Activated CD4-positive, alpha-beta T cell treated with anti-CD3 and anti-CD28 coated beads, Interleukin-2, amount 10 ng/mL, durations not matched to agents 24 days and 14 days (primary cell): ENCODE results near the gene CORO1C. TPM values are rescaled to one million over a fixed set of nuclear protein-coding genes. Genes with fewer than 3 reads are reported as not detected.
A peak's percentile ranks its signal among the peaks of the same experiment; 100 is the strongest.
"Not testable (repeated sequence)": the region's sequence is repeated elsewhere in the genome, so short reads cannot be mapped to it uniquely, and the experiment has no call there.

Experiments
- DNase-seq: peaks from one replicate; pipeline ENCODE4 v3.0.0; 2022
- H3K27ac Mint-ChIP-seq: one replicate; pipeline ENCODE4 v1.8.0; 2022; ENCODE audit warnings: mild to moderate bottlenecking, mixed read lengths
- H3K27me3 Mint-ChIP-seq: one replicate; pipeline ENCODE4 v1.8.0; 2022; ENCODE audit warnings: mixed read lengths
- H3K36me3 Mint-ChIP-seq: one replicate; pipeline ENCODE4 v1.8.0; 2022; ENCODE audit warnings: low read depth, mild to moderate bottlenecking, mixed read lengths
- H3K4me1 Mint-ChIP-seq: one replicate; pipeline ENCODE4 v1.8.0; 2021; ENCODE audit warnings: mixed read lengths
- H3K4me3 Mint-ChIP-seq: one replicate; pipeline ENCODE4 v1.8.0; 2022; ENCODE audit warnings: mild to moderate bottlenecking, moderate library complexity, mixed read lengths
- H3K9me3 Mint-ChIP-seq: one replicate; pipeline ENCODE4 v1.8.0; 2021; ENCODE audit warnings: mixed read lengths
- intact Hi-C: fragments of 100-400 bp; cut with micrococcal nuclease; formaldehyde crosslinking; loops from one replicate; pipeline ENCODE4 v1.15.1; 2023
- total RNA-seq: library from RNA; stranded (reverse); gene quantifications from 2 replicates; pipeline ENCODE4 v1.2.3, GENCODE V29; 2022

The CORO1C gene
- total RNA-seq, 1 donor from 2014 or later: 70.1 TPM

DNA sequence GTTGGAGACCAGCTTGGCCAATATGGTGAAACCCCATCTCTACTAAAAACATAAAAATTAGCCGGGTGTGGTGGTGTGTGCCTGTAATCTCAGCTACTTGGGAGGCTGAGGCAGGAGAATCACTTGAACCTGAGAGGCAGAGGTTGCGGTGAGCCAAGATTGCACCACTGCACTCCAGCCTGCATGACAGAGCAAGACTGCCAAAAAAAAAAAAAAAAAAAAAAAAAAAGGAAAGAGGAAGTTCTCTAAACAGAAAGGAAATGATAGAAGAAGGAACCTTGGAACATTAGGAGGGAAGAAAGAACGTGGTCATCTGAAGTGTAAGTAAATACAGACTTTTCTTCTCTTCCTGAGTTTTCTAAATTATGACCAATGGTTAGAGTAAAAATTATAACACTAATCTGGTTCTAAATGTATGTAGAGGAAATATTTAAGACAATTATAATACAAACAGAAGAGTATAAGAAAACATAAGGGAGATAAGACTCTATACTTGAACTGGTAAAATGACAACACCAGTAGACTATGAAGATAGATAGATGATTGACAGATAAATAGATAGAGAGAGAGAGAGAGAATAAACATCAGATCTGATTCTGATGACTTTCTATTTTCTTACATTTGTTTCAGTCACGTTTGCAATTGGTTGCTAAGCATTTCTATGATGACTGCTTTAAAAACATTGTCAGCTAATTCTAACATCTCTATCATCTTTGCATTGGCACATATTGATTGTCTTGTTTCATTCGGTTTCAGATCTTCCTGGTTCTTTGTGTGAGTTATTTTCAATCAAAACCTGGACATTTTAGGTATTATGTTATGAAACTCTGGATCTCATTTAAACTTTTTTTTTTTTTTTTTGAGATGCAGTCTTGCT lies 12.9 kb upstream of the CORO1C start:
- DNase-seq: no peak
- no peaks in the 10 kb centered on the region for H3K36me3 Mint-ChIP-seq
- intact Hi-C loops: no loop called here
- no peak overlapping the region for H3K4me3 Mint-ChIP-seq
- no peak overlapping the region for H3K27ac Mint-ChIP-seq
- H3K4me1 Mint-ChIP-seq: no peaks in the 10 kb centered on the region
- H3K9me3 Mint-ChIP-seq: peaks cover 3% of the 10 kb centered on the region
- peaks cover 16% of the 10 kb centered on the region for H3K27me3 Mint-ChIP-seq

DNA sequence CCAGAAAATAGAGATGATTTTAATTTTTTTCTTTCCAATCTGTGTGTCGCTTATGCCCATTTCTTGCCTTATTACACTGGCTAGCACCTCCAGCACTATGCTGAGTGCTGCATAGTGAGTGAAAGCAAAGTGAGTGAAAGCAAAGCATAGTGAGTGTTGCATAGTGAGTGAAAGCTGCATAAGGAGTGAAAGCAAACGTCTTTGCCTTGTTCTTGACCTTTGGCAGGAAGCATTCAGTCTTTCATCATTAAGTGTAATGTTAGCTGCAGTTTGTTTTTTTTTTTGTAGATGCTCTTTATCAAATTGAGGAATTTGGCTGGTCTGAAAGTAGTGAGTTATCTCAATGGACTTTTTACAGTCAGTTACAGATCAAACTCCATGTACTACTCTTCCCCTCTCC lies 6.9 kb upstream of the CORO1C start:
- peaks cover 5% of the 10 kb centered on the region for H3K4me1 Mint-ChIP-seq
- DNase-seq: no peak
- no peak overlapping the region for H3K4me3 Mint-ChIP-seq
- no peaks in the 10 kb centered on the region for H3K9me3 Mint-ChIP-seq
- no peak overlapping the region for H3K27ac Mint-ChIP-seq
- intact Hi-C loops: no loop called here
- H3K27me3 Mint-ChIP-seq: peaks cover 16% of the 10 kb centered on the region
- H3K36me3 Mint-ChIP-seq: no peaks in the 10 kb centered on the region

DNA sequence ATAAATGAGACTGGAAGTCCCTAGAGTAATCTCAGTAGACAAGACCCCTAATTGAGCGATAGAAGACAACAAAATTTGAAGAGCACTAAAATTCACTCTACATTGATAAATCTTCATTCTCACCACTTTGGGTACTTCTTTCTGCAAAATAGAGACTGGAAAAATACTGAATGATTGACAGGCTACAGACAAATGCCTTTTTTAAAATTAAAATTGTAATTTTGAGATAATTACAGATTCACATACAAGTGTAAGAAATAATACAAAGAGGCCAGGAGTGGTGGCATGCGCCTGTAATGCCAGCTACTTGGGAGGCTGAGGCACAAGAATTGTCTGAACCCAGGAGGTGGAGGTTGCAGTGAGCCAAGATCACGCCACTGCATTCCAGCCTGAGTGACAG lies 4.5 kb upstream of the CORO1C start:
- DNase-seq: no peak
- Mint-ChIP-seq H3K36me3 (no peaks in the 10 kb centered on the region), H3K27me3 (peaks cover 7% of the 10 kb centered on the region), H3K9me3 (no peaks in the 10 kb centered on the region), H3K4me1 (peaks cover 17% of the 10 kb centered on the region), H3K27ac (no peak overlapping the region), H3K4me3 (no peak overlapping the region)
- intact Hi-C loops: no loop called here

DNA sequence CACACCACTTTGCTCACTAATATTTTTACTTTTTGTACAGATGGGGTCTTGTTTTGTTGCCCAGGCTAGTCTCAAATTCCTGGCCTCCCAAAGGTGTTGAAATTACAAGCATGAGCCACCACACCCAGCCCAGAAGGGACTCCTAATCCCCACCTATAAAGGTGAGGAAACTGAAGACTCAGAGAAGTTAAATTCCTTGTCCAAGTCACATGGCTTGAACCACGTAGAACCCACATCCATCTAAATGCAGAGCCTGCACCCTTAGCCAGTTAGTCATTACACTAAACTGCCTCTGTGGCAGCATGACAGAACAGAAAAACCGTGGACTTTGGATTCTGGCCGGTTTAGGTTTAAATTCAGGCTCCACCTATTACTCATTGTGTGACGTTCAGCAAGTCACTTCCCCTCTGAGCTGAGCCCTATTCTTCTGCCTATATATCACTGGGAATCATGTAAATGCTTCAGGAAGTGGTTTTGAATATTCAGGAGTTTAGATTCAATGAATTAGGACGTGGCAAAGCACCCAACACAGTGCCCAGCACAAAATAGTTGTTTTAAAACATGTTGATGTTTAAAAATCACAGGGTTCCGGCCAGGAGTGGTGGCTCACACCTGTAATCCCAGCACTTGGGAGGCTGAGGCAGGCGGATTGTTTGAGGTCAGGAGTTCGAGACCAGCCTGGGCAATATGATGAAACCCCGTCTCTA lies 3.0 kb upstream of the CORO1C start:
- H3K36me3 Mint-ChIP-seq: no peaks in the 10 kb centered on the region
- no peaks in the 10 kb centered on the region for H3K9me3 Mint-ChIP-seq
- peak; percentile 64 for DNase-seq
- intact Hi-C loops: loop anchor here (5.0 kb wide), 1 partner anchor 363 kb away; the partner anchor contains the start of gene UNG
- peaks cover 5% of the 10 kb centered on the region for H3K27me3 Mint-ChIP-seq
- peaks cover 29% of the 10 kb centered on the region for H3K4me1 Mint-ChIP-seq
- no peak overlapping the region for H3K4me3 Mint-ChIP-seq
- peak overlapping the region; percentile 65 for H3K27ac Mint-ChIP-seq

DNA sequence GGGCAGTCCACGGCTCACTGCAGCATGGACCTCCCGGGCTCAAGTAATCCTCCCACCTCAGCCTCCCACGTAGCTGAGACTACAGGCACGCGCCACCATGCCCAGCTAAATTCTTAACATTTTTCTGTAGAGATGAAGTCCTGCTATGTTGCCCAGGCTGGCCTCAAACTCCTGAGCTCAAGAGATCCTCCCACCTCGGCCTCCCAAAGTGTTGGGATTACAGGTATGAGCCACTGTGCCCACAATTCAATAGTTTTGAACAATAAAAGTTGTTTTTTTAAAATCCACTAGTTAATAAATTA lies 1.9 kb upstream of the CORO1C start:
- H3K27me3 Mint-ChIP-seq, H3K36me3 Mint-ChIP-seq, H3K4me3 Mint-ChIP-seq, H3K9me3 Mint-ChIP-seq, DNase-seq, H3K27ac Mint-ChIP-seq: not testable (repeated sequence)
- intact Hi-C loops: loop anchor here (5.0 kb wide), 1 partner anchor 364 kb away; the partner anchor contains the start of gene UNG
- peaks cover 37% of the 10 kb centered on the region for H3K4me1 Mint-ChIP-seq

DNA sequence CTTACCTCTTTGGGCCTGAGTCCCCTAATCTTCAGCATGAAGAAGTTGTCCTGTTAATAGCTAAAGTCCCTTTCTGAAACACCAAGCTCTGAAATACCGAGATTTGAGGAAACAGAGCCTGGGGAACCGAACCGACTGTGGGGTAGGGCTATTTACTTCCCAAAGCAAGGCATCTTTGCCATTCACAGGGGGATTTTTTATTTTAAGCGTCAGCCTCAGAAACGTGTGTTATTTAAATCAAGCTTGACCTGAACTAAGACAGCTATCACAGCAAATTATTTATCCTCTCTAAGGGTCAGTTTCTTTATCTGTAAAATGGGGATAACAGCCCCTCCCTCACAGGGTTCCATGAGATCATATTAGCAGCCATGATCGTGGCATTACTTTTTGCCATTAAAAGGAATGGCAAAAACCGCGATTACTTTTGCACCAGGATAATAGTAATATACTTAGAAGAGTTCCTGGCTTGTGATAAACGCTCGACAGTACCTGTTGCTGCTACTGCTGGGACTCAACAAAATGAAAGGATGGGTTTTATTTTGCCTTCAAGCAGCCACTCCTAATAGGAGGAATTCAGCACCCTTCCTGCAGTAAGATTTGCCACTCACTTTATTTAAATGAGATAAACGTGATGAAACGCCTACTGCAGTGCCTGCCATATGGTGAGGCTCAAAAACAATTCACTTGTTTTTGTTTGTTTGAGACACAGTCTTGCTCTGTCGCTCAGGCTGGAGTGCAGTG lies 1.3 kb upstream of the CORO1C start:
- intact Hi-C loops: loop anchor here (5.0 kb wide), 1 partner anchor 365 kb away; the partner anchor contains the start of gene UNG
- Mint-ChIP-seq H3K36me3 (no peaks in the 10 kb centered on the region), H3K9me3 (no peaks in the 10 kb centered on the region), H3K4me3 (peak overlapping the region; percentile 94), H3K27ac (peak overlapping the region; percentile 95), H3K4me1 (peaks cover 38% of the 10 kb centered on the region), H3K27me3 (peaks cover 6% of the 10 kb centered on the region)
- DNase-seq: no peak

DNA sequence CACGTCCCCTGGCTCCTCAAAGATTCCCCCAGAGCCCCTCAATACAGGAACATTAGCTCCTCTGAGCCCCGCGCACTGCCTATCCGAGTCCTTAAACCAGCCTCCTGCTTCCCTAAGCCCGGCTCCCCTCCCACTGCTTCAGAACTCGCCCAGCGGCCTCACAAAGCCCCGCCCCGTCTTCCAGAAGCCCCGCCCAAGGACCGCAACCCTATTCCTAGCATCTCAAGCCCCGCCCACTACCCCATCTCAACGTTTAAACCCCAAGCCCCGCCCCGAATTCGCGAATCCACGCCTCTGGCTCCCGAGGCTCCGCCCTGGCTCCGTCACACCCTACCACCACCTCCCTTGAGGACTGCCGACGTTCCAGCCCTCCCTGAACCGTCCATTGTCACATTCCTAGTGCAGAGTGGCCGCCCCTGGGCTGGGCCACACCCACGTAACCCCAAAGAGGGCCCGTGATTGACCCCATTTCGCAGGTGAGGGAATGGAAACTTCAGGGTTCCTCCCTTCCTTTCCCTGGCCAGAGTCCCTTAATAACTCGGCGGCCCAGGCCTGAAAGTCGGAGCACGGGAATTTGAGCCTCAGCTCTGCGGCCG lies 646 bp upstream of the CORO1C start:
- Mint-ChIP-seq H3K36me3 (no peaks in the 10 kb centered on the region), H3K27ac (peak overlapping the region; percentile 95), H3K4me1 (peaks cover 40% of the 10 kb centered on the region), H3K9me3 (no peaks in the 10 kb centered on the region), H3K27me3 (peaks cover 6% of the 10 kb centered on the region), H3K4me3 (peak overlapping the region; percentile 94)
- DNase-seq: peak; percentile 99
- intact Hi-C loops: loop anchor here (1.0 to 5.0 kb wide), 6 partner anchors 36 to 365 kb away; partner anchors contain the start of genes ISCU and UNG

DNA sequence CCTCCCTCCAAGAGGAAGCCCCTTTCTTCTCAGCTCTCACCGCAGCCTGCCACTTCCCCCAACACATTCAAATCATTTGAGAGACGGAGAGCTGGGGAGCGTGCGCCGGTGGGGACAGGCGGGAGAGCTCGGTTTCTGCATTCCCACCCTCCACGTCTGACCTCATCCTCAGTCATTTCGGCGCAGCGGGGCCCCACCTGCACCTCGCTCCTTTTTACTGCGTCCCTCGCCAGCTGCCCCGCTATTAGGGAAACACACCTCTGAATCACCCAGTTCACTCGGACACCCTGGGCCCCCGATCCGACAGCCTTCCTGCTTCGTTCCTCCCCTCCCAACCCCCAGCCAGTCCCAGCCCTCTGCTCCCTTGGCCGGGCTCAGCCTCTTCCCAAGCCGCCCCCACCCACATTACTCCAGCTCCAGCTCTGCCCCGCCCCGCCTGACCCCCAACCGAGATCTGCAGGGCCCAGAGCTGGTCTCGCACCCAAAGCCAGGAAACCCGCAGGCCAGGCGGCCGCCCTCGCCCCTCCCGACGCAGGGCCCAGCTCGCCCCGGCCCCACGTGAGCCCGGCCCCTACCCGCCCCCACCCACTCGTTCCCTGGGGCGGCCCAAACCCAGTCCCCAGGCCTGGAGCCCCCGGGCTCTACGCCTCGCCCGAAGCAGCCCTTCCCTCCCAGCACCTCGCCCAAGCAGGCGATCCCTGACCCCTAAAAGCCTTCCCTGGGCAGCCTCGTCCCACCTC lies 783 bp downstream of the CORO1C start:
- peak overlapping the region; percentile 90 for H3K27ac Mint-ChIP-seq
- no peaks in the 10 kb centered on the region for H3K9me3 Mint-ChIP-seq
- DNase-seq: peak; percentile 76
- H3K4me1 Mint-ChIP-seq: peaks cover 41% of the 10 kb centered on the region
- H3K36me3 Mint-ChIP-seq: no peaks in the 10 kb centered on the region
- intact Hi-C loops: loop anchor here (1.0 to 5.0 kb wide), 7 partner anchors 34 to 367 kb away; partner anchors contain the start of genes ISCU and UNG
- peak overlapping the region; percentile 94 for H3K4me3 Mint-ChIP-seq
- peaks cover 6% of the 10 kb centered on the region for H3K27me3 Mint-ChIP-seq

DNA sequence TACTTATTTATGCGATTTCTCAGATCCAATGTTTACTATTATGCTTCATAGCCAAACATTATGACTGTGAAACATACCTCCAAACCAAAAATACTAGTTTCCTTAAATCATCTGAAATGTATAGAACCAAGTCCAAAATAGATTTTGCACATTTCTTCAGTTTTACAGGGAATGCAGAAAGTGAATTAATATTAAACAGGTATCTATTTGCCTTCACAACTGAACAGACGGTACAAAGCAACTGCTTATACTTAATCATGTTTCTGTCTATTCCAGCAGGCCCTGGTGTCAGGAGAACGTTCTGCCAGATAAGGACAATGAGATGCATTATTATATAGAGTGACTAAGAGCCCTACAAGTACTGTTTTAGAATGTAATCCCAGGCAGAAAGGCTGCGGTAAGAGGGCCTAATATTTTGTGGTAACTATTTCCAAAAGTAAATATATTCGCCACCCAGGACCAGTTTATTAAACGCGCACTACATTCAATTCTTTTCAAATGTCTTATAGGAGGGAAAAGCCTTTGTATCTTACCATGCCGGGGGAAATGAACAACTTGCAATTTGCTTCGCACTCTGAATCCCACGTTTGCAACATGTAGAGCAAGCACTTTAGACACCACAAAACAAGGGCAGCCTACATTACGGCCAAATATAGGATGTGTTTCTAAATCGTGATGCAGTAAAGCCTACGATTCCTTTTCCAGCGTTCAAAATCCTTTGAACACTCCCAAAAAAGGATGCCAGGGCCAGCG lies 1.5 kb downstream of the CORO1C start:
- Mint-ChIP-seq H3K4me3 (peak overlapping the region; percentile 94), H3K4me1 (peaks cover 49% of the 10 kb centered on the region)

DNA sequence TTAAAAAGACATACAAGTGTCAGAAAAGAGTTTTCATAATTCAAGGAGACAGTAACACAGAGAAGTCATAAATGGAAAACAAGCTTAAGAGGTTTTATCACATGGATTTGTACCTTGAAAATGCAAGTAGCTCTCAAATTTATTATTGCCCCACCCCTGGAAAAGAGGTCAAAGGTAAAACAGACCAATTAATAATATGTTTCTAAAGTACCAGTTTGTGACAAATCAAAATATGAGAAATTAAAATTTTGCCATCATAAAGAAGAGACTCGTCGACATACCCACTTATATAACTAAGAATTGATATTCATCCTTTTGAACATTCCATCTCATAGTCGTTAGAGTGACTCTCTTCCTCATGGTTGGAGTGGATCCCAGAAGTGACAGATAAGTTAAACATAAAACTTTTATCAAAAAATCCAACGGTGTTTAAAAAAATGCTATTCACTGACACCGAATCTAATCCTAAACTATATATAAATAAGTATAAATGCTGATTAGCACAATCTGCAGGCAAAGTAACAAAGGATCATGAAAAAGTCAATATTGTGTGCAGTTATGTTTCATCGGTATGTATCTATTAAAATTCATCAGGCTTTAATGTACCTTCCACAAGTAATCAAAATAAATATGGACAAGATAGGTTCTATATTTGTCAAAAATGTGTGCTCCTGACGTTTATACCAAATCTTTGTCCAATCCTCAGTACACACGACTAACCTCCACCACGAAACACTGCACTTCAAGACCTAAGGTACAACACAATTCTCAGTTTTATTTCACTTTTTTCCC lies 2.3 kb downstream of the CORO1C start:
- no peak overlapping the region for H3K4me3 Mint-ChIP-seq
- no peaks in the 10 kb centered on the region for H3K36me3 Mint-ChIP-seq
- DNase-seq: no peak
- H3K27me3 Mint-ChIP-seq: peaks cover 6% of the 10 kb centered on the region
- no peak overlapping the region for H3K27ac Mint-ChIP-seq
- no peaks in the 10 kb centered on the region for H3K9me3 Mint-ChIP-seq
- intact Hi-C loops: no loop called here
- H3K4me1 Mint-ChIP-seq: peaks cover 51% of the 10 kb centered on the region

More for the DNA sequence above, 1.5 kb downstream of the CORO1C start:
- H3K27me3 Mint-ChIP-seq: peaks cover 6% of the 10 kb centered on the region
- intact Hi-C loops: loop anchor here (1.0 to 5.0 kb wide), 4 partner anchors 38 to 368 kb away; partner anchors contain the start of gene UNG
- H3K36me3 Mint-ChIP-seq: no peaks in the 10 kb centered on the region
- H3K27ac Mint-ChIP-seq: peak overlapping the region; percentile 90
- H3K9me3 Mint-ChIP-seq: no peaks in the 10 kb centered on the region
- no peak for DNase-seq

DNA sequence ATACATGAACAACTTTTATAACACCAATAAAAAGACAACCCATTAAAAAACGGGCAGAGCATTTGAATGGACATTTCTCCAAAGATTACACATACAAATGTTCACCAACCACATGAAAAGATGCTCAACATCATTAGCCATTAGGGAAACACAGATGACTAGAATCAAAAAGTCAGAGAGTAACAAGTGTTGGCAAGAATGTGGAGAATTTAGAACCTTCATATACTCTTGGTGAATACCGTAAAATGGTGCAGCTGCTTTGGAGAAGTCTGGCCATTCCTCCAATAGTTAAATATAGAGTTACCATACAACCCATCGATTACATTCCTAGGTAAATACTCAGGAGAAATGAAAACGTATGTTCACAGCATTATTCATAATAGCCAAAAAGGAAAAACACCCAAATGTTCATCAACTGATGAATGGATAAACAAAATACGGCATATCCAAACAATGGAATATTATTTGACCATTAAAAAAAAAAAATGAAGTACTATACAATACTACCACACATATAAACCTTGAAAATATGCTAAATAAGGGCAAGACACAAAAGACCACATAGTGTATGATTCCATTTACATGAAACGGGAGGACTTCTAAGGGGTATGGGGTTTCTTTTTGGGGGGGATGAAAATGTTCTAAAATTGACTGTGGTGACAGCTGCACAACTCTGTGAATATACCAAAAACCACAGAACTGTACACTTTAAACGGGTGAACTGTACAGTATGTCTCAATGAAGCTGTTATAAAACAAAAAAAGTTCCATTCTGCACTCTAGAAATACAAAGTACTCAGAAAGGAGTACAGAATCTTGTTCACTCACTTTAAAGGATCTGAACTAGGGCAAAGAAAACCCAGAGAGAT lies 3.2 kb downstream of the CORO1C start:
- Mint-ChIP-seq H3K27me3 (peaks cover 6% of the 10 kb centered on the region), H3K36me3 (no peaks in the 10 kb centered on the region), H3K4me3 (no peak overlapping the region), H3K4me1 (peaks cover 57% of the 10 kb centered on the region), H3K9me3 (no peaks in the 10 kb centered on the region), H3K27ac (no peak overlapping the region)
- intact Hi-C loops: no loop called here
- no peak for DNase-seq
